H1 (cell line): ENCODE data around the gene PARD3.
A peak's percentile ranks its signal among the peaks of the same experiment; 100 is the strongest.

Source experiments
- ATF3 ChIP-seq: IDR thresholded peaks from 2 replicates; pipeline ENCODE4 v1.6.1; 2011; ENCODE audit warnings: low read depth, mild to moderate bottlenecking, low read length; ENCODE audit not compliant: insufficient read depth
- CTCF ChIP-seq, 3 experiments: IDR thresholded peaks; 1 replicate in 2 of 3; 2 replicates in 1 of 3; pipeline versions ENCODE4 v1.5.1 to v1.6.1; 2011; ENCODE audit warnings: low read length in 3 of 3, mild to moderate bottlenecking in 3 of 3, inconsistent platforms in 2 of 3, low read depth in 1 of 3, moderate library complexity in 1 of 3; ENCODE audit not compliant: insufficient read depth in 1 of 3; ENCODE audit errors: control extremely low read depth in 1 of 3
- HDAC6 ChIP-seq: IDR thresholded peaks from one replicate; pipeline ENCODE4 v1.7.1; 2012; ENCODE audit warnings: low read depth, mild to moderate bottlenecking, inconsistent platforms, low read length, moderate library complexity
- JUND ChIP-seq: IDR thresholded peaks from 2 replicates; pipeline ENCODE4 v1.6.1; 2011; ENCODE audit warnings: mild to moderate bottlenecking, improper control_type of control experiment, low read length
- NRF1 ChIP-seq: IDR thresholded peaks from 2 replicates; pipeline ENCODE4 v1.6.1; 2011; ENCODE audit warnings: mild to moderate bottlenecking, low read depth, low read length, improper control_type of control experiment
- POLR2A ChIP-seq, 2 experiments: IDR thresholded peaks; 1 replicate in 1 of 2; 2 replicates in 1 of 2; pipeline ENCODE4 v1.6.1; 2011; ENCODE audit warnings: low read depth in 2 of 2, low read length in 2 of 2, mild to moderate bottlenecking in 2 of 2; ENCODE audit errors: control extremely low read depth in 1 of 2
- RXRA ChIP-seq: IDR thresholded peaks from 2 replicates; pipeline ENCODE4 v1.6.1; 2011; ENCODE audit warnings: low read depth, mild to moderate bottlenecking, low read length, moderate library complexity; ENCODE audit not compliant: insufficient read depth
- SP1 ChIP-seq: IDR thresholded peaks from 2 replicates; pipeline ENCODE4 v1.6.1; 2011; ENCODE audit warnings: low read depth, low read length
- SRF ChIP-seq: IDR thresholded peaks from 2 replicates; pipeline ENCODE4 v1.6.1; 2011; ENCODE audit warnings: mild to moderate bottlenecking, low read depth, low read length, moderate library complexity

- TF ChIP-seq CTCF (IDR thresholded peaks at IDR 0.05; ENCODE audit: control extremely low read depth in 1 of 3, insufficient read depth in 1 of 3, low read depth in 1 of 3, low read length in 3 of 3) (peak in 1 of 3 experiments; percentile 25; a peak in 2 of 4 replicates), ATF3 (no peak), NRF1 (no peak), SRF (no peak), POLR2A (IDR thresholded peaks at IDR 0.05; ENCODE audit: control extremely low read depth in 1 of 2, low read depth in 2 of 2, low read length in 2 of 2) (no peak), SP1 (no peak), RXRA (no peak), HDAC6 (no peak), JUND (no peak)
Measured at GRCh38 chr10:34262985-34263384, 552.1 kb downstream of the PARD3 start.
